Measurements from ENCODE around the gene ZNF628.

ZNF628 gene

DNA sequence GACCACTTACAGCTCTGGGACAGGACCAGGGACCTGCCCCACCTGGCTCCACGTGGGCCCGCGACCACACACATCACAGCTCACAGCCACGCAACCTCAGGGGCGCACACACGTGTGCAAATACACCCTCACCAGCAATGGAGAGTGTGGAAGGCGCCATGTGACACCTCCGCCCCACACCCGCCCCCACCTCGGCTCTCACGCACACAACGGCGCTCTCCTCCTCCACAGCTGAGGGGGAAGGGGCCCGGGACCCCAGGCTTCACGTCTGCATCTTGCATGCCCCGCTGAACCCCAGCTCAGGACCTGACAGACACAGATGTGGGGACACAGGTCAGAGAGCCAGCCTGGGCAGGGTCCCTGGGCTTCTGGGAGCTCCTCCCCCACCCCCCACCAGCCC lies 26.9 kb upstream of the ZNF628 start:
- Histone ChIP-seq H4K20me1 (ENCODE audit: insufficient read depth, low read length) (no peaks in the 10 kb centered on the region), H3K4me3 (ENCODE audit: low read depth, low read length, poor library complexity, severe bottlenecking) (no peak overlapping the region), H3K79me2 (ENCODE audit: insufficient read depth, low read length) (no peaks in the 10 kb centered on the region), H3K36me3 (ENCODE audit: insufficient read depth, low read length) (peaks cover 6% of the 10 kb centered on the region), H3K27me3 (ENCODE audit: insufficient read depth, low read length) (no peaks in the 10 kb centered on the region; the same call in 1 of the 2 replicates), H3K4me2 (ENCODE audit: low read length) (no peak overlapping the region), H3F3A (ENCODE audit: insufficient read depth, low read length) (no peaks in the 10 kb centered on the region), H3K4me1 (ENCODE audit: insufficient read depth, low read length, severe bottlenecking) (peaks cover 14% of the 10 kb centered on the region), H3K9me3 (ENCODE audit: low read length) (no peaks in the 10 kb centered on the region), H2AFZ (ENCODE audit: low read length) (no peak overlapping the region), H3K27ac (ENCODE audit: low read depth, low read length, poor library complexity, severe bottlenecking) (no peak overlapping the region), H3K9ac (ENCODE audit: low read length) (no peak overlapping the region), H3K9me2 (ENCODE audit: low read depth, low read length) (no peaks in the 10 kb centered on the region)
- TF ChIP-seq, protein P1, sequence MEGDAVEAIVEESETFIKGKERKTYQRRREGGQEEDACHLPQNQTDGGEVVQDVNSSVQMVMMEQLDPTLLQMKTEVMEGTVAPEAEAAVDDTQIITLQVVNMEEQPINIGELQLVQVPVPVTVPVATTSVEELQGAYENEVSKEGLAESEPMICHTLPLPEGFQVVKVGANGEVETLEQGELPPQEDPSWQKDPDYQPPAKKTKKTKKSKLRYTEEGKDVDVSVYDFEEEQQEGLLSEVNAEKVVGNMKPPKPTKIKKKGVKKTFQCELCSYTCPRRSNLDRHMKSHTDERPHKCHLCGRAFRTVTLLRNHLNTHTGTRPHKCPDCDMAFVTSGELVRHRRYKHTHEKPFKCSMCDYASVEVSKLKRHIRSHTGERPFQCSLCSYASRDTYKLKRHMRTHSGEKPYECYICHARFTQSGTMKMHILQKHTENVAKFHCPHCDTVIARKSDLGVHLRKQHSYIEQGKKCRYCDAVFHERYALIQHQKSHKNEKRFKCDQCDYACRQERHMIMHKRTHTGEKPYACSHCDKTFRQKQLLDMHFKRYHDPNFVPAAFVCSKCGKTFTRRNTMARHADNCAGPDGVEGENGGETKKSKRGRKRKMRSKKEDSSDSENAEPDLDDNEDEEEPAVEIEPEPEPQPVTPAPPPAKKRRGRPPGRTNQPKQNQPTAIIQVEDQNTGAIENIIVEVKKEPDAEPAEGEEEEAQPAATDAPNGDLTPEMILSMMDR (IDR thresholded peaks at IDR 0.05; ENCODE audit: low read length): no peak
- TF ChIP-seq EZH2 (IDR thresholded peaks at IDR 0.05; ENCODE audit: borderline replicate concordance, low read length): no peak

DNA sequence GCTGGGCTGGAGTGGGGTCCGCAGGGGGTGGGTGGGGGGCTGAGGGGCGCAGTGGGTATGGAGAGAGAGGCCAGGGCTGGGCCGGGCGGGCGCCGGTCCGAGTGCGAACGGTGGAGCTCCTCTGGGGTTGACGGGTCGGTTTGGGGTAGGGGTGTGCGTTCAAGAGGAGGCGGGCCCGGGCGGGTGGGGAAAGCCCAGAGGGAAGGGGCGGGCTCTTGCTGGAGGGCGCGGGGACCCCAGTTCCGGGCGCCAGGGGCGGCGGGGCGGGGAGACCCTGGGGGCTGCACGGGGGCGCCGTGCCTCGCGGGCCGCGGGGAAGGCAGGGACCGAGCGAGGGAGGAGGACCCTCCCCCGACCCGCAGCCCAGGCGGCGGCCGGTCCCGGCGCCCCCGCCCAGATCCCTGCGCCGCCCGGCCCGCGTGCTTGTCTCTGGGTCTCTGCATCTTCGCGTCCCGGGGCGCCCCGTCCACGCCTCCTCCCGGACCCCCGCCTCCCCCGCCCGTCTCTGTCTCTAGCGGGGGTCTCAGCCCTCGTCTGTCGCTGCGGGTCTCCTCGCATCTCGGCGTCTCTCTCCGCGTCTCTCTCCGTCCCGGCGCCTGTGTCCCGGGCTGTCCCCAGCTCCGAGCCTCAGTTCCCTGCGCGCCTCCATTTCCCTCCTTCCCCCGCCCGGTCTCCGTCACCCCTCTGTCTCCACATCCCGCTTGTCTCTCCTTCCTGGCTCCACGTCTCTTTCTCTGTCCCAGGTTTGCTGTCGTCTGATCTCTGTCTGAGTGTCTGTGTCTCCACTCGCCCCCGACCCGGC lies 25.1 kb upstream of the ZNF628 start:
- no peaks in the 10 kb centered on the region; the same call in 1 of the 2 replicates for H3K27me3 ChIP-seq (ENCODE audit: insufficient read depth, low read length)
- peak overlapping the region; percentile 57 for H3K4me3 ChIP-seq (ENCODE audit: low read depth, low read length, poor library complexity, severe bottlenecking)
- H2AFZ ChIP-seq (ENCODE audit: low read length): no peak overlapping the region

DNA sequence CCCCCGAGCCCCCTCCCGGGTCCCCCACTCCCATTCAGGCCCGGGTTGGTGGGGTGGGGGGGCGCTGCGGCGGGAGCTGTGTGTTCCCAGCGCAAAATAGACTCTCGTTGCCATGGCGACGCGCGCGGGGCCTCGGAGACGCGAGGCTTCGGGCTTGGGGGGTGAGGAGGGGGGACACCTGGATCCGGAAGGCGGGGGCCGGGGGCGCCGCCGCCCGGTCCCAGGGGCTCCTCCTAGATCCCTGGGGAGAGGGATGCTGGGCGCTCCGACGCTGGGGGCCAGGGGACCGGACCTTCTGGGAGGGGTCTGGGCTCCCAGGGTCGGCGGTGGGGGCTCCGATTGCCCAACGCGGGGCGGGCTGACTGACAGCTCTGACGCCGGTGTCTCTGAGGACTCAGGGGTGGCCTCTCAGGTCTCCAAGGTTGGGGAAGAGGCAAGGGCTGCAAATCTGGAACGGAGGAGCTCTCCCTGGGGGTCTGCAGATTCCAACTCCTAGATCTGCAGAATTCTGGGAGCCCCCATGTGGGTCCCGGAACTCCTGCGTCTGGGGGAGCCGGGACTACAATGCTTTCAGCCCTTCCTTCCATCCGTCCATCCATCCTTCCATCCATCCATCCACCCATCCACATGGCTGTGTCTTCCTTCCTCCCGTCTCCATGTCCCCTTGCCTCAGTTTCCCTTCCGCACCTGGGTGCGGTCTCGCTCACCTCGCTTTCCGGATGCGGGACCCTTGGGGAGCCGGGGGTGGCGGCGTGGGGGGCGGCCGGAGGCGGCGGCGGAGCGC lies 24.3 kb upstream of the ZNF628 start:
- peak overlapping the region; percentile 57 for H3K4me3 ChIP-seq (ENCODE audit: low read depth, low read length, poor library complexity, severe bottlenecking)
- TF ChIP-seq, protein P1 (IDR thresholded peaks at IDR 0.05; ENCODE audit: low read length): no peak
- no peak for TF ChIP-seq EZH2 (IDR thresholded peaks at IDR 0.05; ENCODE audit: borderline replicate concordance, low read length)
- H3K36me3 ChIP-seq (ENCODE audit: insufficient read depth, low read length): peaks cover 15% of the 10 kb centered on the region
- H3K27ac ChIP-seq (ENCODE audit: low read depth, low read length, poor library complexity, severe bottlenecking): no peak overlapping the region
- H4K20me1 ChIP-seq (ENCODE audit: insufficient read depth, low read length): no peaks in the 10 kb centered on the region
- no peaks in the 10 kb centered on the region for H3K9me2 ChIP-seq (ENCODE audit: low read depth, low read length)
- no peaks in the 10 kb centered on the region; the same call in 1 of the 2 replicates for H3K27me3 ChIP-seq (ENCODE audit: insufficient read depth, low read length)
- H3F3A ChIP-seq (ENCODE audit: insufficient read depth, low read length): no peaks in the 10 kb centered on the region
- H3K79me2 ChIP-seq (ENCODE audit: insufficient read depth, low read length): no peaks in the 10 kb centered on the region
- peak overlapping the region; percentile 29; the same call in 1 of the 2 replicates for H3K9ac ChIP-seq (ENCODE audit: low read length)
- H2AFZ ChIP-seq (ENCODE audit: low read length): no peak overlapping the region
- peaks cover 14% of the 10 kb centered on the region for H3K4me1 ChIP-seq (ENCODE audit: insufficient read depth, low read length, severe bottlenecking)
- peak overlapping the region; percentile 68 for H3K4me2 ChIP-seq (ENCODE audit: low read length)
- H3K9me3 ChIP-seq (ENCODE audit: low read length): no peaks in the 10 kb centered on the region

More for the DNA sequence above, 25.1 kb upstream of the ZNF628 start:
- H3K27ac ChIP-seq (ENCODE audit: low read depth, low read length, poor library complexity, severe bottlenecking): no peak overlapping the region
- peaks cover 10% of the 10 kb centered on the region for H3K36me3 ChIP-seq (ENCODE audit: insufficient read depth, low read length)
- H3K79me2 ChIP-seq (ENCODE audit: insufficient read depth, low read length): no peaks in the 10 kb centered on the region
- H3K4me2 ChIP-seq (ENCODE audit: low read length): peak overlapping the region; percentile 68
- no peaks in the 10 kb centered on the region for H3K9me3 ChIP-seq (ENCODE audit: low read length)
- H3F3A ChIP-seq (ENCODE audit: insufficient read depth, low read length): no peaks in the 10 kb centered on the region
- H3K9ac ChIP-seq (ENCODE audit: low read length): no peak overlapping the region
- H3K4me1 ChIP-seq (ENCODE audit: insufficient read depth, low read length, severe bottlenecking): peaks cover 14% of the 10 kb centered on the region
- no peaks in the 10 kb centered on the region for H3K9me2 ChIP-seq (ENCODE audit: low read depth, low read length)
- no peaks in the 10 kb centered on the region for H4K20me1 ChIP-seq (ENCODE audit: insufficient read depth, low read length)
- TF ChIP-seq, protein P1 (IDR thresholded peaks at IDR 0.05; ENCODE audit: low read length): no peak
- no peak for TF ChIP-seq EZH2 (IDR thresholded peaks at IDR 0.05; ENCODE audit: borderline replicate concordance, low read length)
